SU-DHL-6 (cell line): ENCODE results near the gene CCK.

Source experiments
- EZH2phosphoT487 ChIP-seq: fragments of 200-600 bp; sonication (generic), shearing (Covaris generic); conservative IDR thresholded peaks from 2 replicates; pipeline ENCODE4 v1.6.1; 2018; ENCODE audit warnings: mild to moderate bottlenecking, antibody characterized with exemption, low read length, moderate library complexity, mixed read lengths
- TF ChIP-seq, protein P1 (sequence below): fragments of 200-600 bp; sonication (generic); IDR thresholded peaks from one replicate; pipeline ENCODE4 v1.5.1; 2017; ENCODE audit warnings: antibody characterized with exemption, mild to moderate bottlenecking, low read length, moderate library complexity; ENCODE audit not compliant: insufficient read depth, poor library complexity, severe bottlenecking

DNA sequence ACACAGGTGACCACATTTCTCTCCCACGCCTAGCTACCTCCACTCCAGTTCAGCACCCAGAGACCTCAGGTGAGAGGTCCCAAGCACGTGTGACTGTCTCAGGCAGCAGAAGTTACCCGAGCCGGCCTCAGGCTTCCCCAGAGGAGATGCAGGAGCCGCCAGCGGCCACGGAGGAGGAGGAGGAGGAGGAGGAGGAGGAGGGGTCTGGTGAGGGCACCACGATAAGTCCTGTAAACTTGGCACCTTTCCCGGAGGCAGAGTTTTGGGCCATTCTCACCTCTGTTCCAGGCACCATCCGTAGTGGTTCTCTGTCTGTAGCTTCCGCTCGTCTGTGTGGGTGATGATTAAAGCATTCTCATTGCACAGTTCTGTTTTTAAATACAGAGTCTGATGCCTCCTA, 56.1 kb downstream of the CCK start:
- TF ChIP-seq, protein P1, sequence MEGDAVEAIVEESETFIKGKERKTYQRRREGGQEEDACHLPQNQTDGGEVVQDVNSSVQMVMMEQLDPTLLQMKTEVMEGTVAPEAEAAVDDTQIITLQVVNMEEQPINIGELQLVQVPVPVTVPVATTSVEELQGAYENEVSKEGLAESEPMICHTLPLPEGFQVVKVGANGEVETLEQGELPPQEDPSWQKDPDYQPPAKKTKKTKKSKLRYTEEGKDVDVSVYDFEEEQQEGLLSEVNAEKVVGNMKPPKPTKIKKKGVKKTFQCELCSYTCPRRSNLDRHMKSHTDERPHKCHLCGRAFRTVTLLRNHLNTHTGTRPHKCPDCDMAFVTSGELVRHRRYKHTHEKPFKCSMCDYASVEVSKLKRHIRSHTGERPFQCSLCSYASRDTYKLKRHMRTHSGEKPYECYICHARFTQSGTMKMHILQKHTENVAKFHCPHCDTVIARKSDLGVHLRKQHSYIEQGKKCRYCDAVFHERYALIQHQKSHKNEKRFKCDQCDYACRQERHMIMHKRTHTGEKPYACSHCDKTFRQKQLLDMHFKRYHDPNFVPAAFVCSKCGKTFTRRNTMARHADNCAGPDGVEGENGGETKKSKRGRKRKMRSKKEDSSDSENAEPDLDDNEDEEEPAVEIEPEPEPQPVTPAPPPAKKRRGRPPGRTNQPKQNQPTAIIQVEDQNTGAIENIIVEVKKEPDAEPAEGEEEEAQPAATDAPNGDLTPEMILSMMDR = no peak
- TF ChIP-seq EZH2phosphoT487 = no peak
